H9 (cell line): Measurements from ENCODE around the gene SELENOF. TPM values are rescaled to one million over a fixed set of nuclear protein-coding genes. Genes with fewer than 3 reads are reported as not detected.

ENCODE experiments used
- DNase-seq: peaks from one replicate; pipeline ENCODE4 v3.0.0-alpha.2; 2017
- H2AFZ ChIP-seq: one replicate; pipeline ENCODE4 v1.6.1; 2013; ENCODE audit warnings: mild to moderate bottlenecking, low read length, control low read depth, moderate library complexity
- H2AK5ac ChIP-seq: 2 replicates; pipeline ENCODE4 v1.6.1; 2013; ENCODE audit warnings: low read length, control low read depth, mixed read lengths; ENCODE audit not compliant: insufficient read length
- H2BK120ac ChIP-seq: one replicate; pipeline ENCODE4 v1.6.1; 2013; ENCODE audit warnings: low read depth, mild to moderate bottlenecking, low read length, control low read depth, inconsistent platforms; ENCODE audit not compliant: poor library complexity, severe bottlenecking
- H2BK12ac ChIP-seq: 2 replicates; pipeline ENCODE4 v1.6.1; 2013; ENCODE audit warnings: low read length, control low read depth, mixed read lengths, low read depth; ENCODE audit not compliant: insufficient read length
- H2BK15ac ChIP-seq: 2 replicates; pipeline ENCODE4 v1.6.1; 2013; ENCODE audit warnings: low read depth, low read length, control low read depth
- H2BK20ac ChIP-seq: one replicate; pipeline ENCODE4 v1.6.1; 2013; ENCODE audit warnings: low read depth, mild to moderate bottlenecking, low read length, control low read depth, inconsistent platforms; ENCODE audit not compliant: poor library complexity, severe bottlenecking
- H2BK5ac ChIP-seq: 2 replicates; pipeline ENCODE4 v1.6.1; 2013; ENCODE audit warnings: low read length, control low read depth, mixed read lengths; ENCODE audit not compliant: insufficient read length
- H3K14ac ChIP-seq: 2 replicates; pipeline ENCODE4 v1.6.1; 2013; ENCODE audit warnings: low read length, control low read depth; ENCODE audit not compliant: insufficient read depth
- H3K18ac ChIP-seq: 2 replicates; pipeline ENCODE4 v1.6.1; 2013; ENCODE audit warnings: low read depth, mild to moderate bottlenecking, mixed read lengths, low read length, control low read depth; ENCODE audit not compliant: insufficient read length
- H3K23ac ChIP-seq: 2 replicates; pipeline ENCODE4 v1.6.1; 2013; ENCODE audit warnings: low read length, control low read depth, mixed read lengths, low read depth; ENCODE audit not compliant: insufficient read length
- H3K23me2 ChIP-seq: 2 replicates; pipeline ENCODE4 v1.6.1; 2013; ENCODE audit warnings: low read depth, mild to moderate bottlenecking, mixed read lengths, low read length, control low read depth; ENCODE audit not compliant: insufficient read length, poor library complexity, severe bottlenecking
- H3K27ac ChIP-seq: 2 replicates; pipeline ENCODE4 v1.5.1; 2013; ENCODE audit warnings: low read length, control low read depth, mixed read lengths, low read depth; ENCODE audit not compliant: insufficient read length
- H3K27me3 ChIP-seq: 2 replicates; pipeline ENCODE4 v1.6.1; 2013; ENCODE audit warnings: low read length, control low read depth, inconsistent platforms; ENCODE audit not compliant: insufficient read depth
- H3K4ac ChIP-seq: 2 replicates; pipeline ENCODE4 v1.6.1; 2013; ENCODE audit warnings: low read depth, mild to moderate bottlenecking, control low read depth, inconsistent platforms, low read length, moderate library complexity
- H3K4me1 ChIP-seq: 2 replicates; pipeline ENCODE4 v1.6.1; 2013; ENCODE audit warnings: low read length, control low read depth, inconsistent platforms; ENCODE audit not compliant: insufficient read depth
- H3K4me2 ChIP-seq: 2 replicates; pipeline ENCODE4 v1.6.1; 2013; ENCODE audit warnings: low read length, control low read depth, mixed read lengths; ENCODE audit not compliant: insufficient read length, insufficient read depth
- H3K56ac ChIP-seq: 2 replicates; pipeline ENCODE4 v1.6.1; 2013; ENCODE audit warnings: low read depth, mild to moderate bottlenecking, mixed read lengths, low read length, control low read depth; ENCODE audit not compliant: insufficient read length
- H3K79me1 ChIP-seq: 2 replicates; pipeline ENCODE4 v1.6.1; 2013; ENCODE audit warnings: low read depth, mild to moderate bottlenecking, moderate library complexity, low read length, control low read depth, inconsistent platforms; ENCODE audit not compliant: insufficient read depth, poor library complexity, severe bottlenecking
- H3K79me2 ChIP-seq: 2 replicates; pipeline ENCODE4 v1.6.1; 2013; ENCODE audit warnings: low read length, control low read depth, inconsistent platforms; ENCODE audit not compliant: insufficient read depth
- H3K9ac ChIP-seq: 2 replicates; pipeline ENCODE4 v1.6.1; 2013; ENCODE audit warnings: low read length, control low read depth, mixed read lengths; ENCODE audit not compliant: insufficient read length; ENCODE audit errors: extremely low read depth
- H3K9me3 ChIP-seq: one replicate; pipeline ENCODE4 v1.6.1; 2013; ENCODE audit warnings: low read depth, low read length, inconsistent platforms; ENCODE audit not compliant: control insufficient read depth
- H3T11ph ChIP-seq: one replicate; pipeline ENCODE4 v1.6.1; 2013; ENCODE audit warnings: mild to moderate bottlenecking, low read length, control low read depth, inconsistent platforms
- H4K20me1 ChIP-seq: one replicate; pipeline ENCODE4 v1.6.1; 2013; ENCODE audit not compliant: control insufficient read depth, insufficient read length, insufficient read depth
- H4K5ac ChIP-seq: 2 replicates; pipeline ENCODE4 v1.6.1; 2013; ENCODE audit warnings: low read depth, mild to moderate bottlenecking, mixed read lengths, low read length, control low read depth; ENCODE audit not compliant: insufficient read length
- H4K8ac ChIP-seq: replicated peaks from 2 replicates; pipeline ENCODE4 v1.6.1; 2013; ENCODE audit warnings: low read length, control low read depth, mixed read lengths, low read depth; ENCODE audit not compliant: insufficient read length
- H4K91ac ChIP-seq: 2 replicates; pipeline ENCODE4 v1.6.1; 2013; ENCODE audit warnings: low read depth, mild to moderate bottlenecking, moderate library complexity, mixed read lengths, low read length, control low read depth; ENCODE audit not compliant: insufficient read length
- H3K27ac Mint-ChIP-seq, 3 experiments: 2 replicates in 2 of 3; 3 replicates in 1 of 3; pipeline ENCODE4 v1.8.0; 2020 to 2021; ENCODE audit warnings: mixed read lengths in 3 of 3, mild to moderate bottlenecking in 1 of 3, moderate library complexity in 1 of 3
- H3K27me3 Mint-ChIP-seq: 2 replicates; pipeline ENCODE4 v1.8.0; 2021; ENCODE audit warnings: low read depth, mild to moderate bottlenecking, moderate library complexity, mixed read lengths
- H3K36me3 Mint-ChIP-seq, 3 experiments: 2 replicates in 2 of 3; 3 replicates in 1 of 3; pipeline ENCODE4 v1.8.0; 2020 to 2021; ENCODE audit warnings: low read depth in 3 of 3, mixed read lengths in 3 of 3; ENCODE audit not compliant: insufficient read depth in 1 of 3
- H3K4me1 Mint-ChIP-seq, 2 experiments: 2 replicates each; pipeline ENCODE4 v1.8.0; 2020; ENCODE audit warnings: mixed read lengths in 2 of 2
- H3K4me3 Mint-ChIP-seq, 2 experiments: 2 replicates in 1 of 2; 3 replicates in 1 of 2; pipeline ENCODE4 v1.8.0; 2020 to 2021; ENCODE audit warnings: mild to moderate bottlenecking in 2 of 2, mixed read lengths in 2 of 2, moderate library complexity in 1 of 2
- H3K9me3 Mint-ChIP-seq, 2 experiments: 2 replicates in 1 of 2; 3 replicates in 1 of 2; pipeline ENCODE4 v1.8.0; 2020; ENCODE audit warnings: mild to moderate bottlenecking in 2 of 2, mixed read lengths in 2 of 2, moderate library complexity in 1 of 2
- WGBS: extraction: QIAGEN DNeasy Blood & Tissue Kit; methylation state at CpG from one replicate; pipeline ENCODE4 v1.1.7; 2013; ENCODE audit warnings: missing lambda C conversion rate, low lambda C conversion rate, mixed read lengths; ENCODE audit not compliant: insufficient read length; ENCODE audit errors: extremely low coverage; 5-methylcytosine and 5-hydroxymethylcytosine counted together
- total RNA-seq: library from RNA; stranded (reverse); gene quantifications from 2 replicates; pipeline ENCODE4 v1.2.1, GENCODE V29; 2021
- TF ChIP-seq, protein P1 (sequence below): fragments of 200-600 bp; sonication (generic); conservative IDR thresholded peaks from 3 replicates; pipeline ENCODE4 v1.8.0; 2021; ENCODE audit warnings: antibody characterized with exemption, mild to moderate bottlenecking

SELENOF gene
- total RNA-seq, 1 experiment from 2014 or later, result 143 TPM

DNA sequence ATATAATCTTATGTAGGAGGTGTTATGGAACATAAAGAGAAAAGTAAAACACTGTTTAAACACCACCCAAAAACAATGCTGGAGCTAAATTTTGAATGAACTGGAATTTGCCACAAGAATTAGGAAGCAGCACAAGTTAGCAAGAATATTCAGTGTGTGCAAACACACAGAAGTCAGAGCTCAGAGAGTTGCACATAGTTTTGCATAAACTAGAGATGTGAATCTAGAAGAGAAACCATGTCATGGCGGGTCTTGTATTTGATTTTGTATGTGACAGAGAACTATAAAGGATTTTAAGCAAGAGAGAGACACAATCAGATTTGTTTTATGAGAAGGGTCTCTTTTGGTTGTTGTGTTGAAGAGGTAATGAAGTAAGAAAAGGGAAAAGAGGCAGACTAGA lies 38.2 kb downstream of the SELENOF start:
- no peak overlapping the region for H4K5ac ChIP-seq
- no peaks in the 10 kb centered on the region for H3K79me1 ChIP-seq
- TF ChIP-seq, protein P1, sequence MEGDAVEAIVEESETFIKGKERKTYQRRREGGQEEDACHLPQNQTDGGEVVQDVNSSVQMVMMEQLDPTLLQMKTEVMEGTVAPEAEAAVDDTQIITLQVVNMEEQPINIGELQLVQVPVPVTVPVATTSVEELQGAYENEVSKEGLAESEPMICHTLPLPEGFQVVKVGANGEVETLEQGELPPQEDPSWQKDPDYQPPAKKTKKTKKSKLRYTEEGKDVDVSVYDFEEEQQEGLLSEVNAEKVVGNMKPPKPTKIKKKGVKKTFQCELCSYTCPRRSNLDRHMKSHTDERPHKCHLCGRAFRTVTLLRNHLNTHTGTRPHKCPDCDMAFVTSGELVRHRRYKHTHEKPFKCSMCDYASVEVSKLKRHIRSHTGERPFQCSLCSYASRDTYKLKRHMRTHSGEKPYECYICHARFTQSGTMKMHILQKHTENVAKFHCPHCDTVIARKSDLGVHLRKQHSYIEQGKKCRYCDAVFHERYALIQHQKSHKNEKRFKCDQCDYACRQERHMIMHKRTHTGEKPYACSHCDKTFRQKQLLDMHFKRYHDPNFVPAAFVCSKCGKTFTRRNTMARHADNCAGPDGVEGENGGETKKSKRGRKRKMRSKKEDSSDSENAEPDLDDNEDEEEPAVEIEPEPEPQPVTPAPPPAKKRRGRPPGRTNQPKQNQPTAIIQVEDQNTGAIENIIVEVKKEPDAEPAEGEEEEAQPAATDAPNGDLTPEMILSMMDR, result no peak
- no peaks in the 10 kb centered on the region for H3K27me3 ChIP-seq
- H4K20me1 ChIP-seq, result no peaks in the 10 kb centered on the region
- H3K4me2 ChIP-seq, result no peak overlapping the region
- H3K14ac ChIP-seq, result no peak overlapping the region
- H2BK5ac ChIP-seq, result no peak overlapping the region
- no peak overlapping the region for H2BK12ac ChIP-seq
- no peak overlapping the region for H4K8ac ChIP-seq
- H3K79me2 ChIP-seq, result no peaks in the 10 kb centered on the region
- no peak overlapping the region for H2BK20ac ChIP-seq
- H2BK120ac ChIP-seq, result no peak overlapping the region
- WGBS, result no CpG with 5 or more reads among the region's 1 CpG
- no peak for DNase-seq
- no peak overlapping the region for H4K91ac ChIP-seq
- H3K27me3 Mint-ChIP-seq, result no peaks in the 10 kb centered on the region
- H3K4ac ChIP-seq, result no peak overlapping the region
- no peak overlapping the region for H3K56ac ChIP-seq
- H3K23ac ChIP-seq, result no peak overlapping the region
- no peaks in the 10 kb centered on the region for H3K9me3 ChIP-seq
- peaks cover 3 to 5% of the 10 kb centered on the region in 2 experiments; a peak in 3 of 4 replicates for H3K4me1 Mint-ChIP-seq
- H3K23me2 ChIP-seq, result no peaks in the 10 kb centered on the region
- no peak overlapping the region for H2AK5ac ChIP-seq
- no peaks in the 10 kb centered on the region for H3K4me1 ChIP-seq
- H3K9me3 Mint-ChIP-seq, result no peaks in the 10 kb centered on the region; a peak in 1 of 5 replicates
- H3K18ac ChIP-seq, result no peak overlapping the region
- H2AFZ ChIP-seq, result no peak overlapping the region
- H2BK15ac ChIP-seq, result no peak overlapping the region
- no peak overlapping the region for H3K27ac ChIP-seq
- H3K4me3 Mint-ChIP-seq, result no peak overlapping the region
- H3K36me3 Mint-ChIP-seq, result peaks cover 5 to 29% (median 14%) of the 10 kb centered on the region in 3 experiments; a peak in 6 of 7 replicates
- H3K9ac ChIP-seq, result no peak overlapping the region
- H3K27ac Mint-ChIP-seq, result 0 out of 7 replicates have a peak overlapping the region, but pooled peaks of 1 of the 3 experiments have one; percentile 3
- no peak overlapping the region for H3T11ph ChIP-seq
